K562 (cell line): ENCODE measurements around the gene CA7. TPM values are rescaled to one million over a fixed set of nuclear protein-coding genes. Genes with fewer than 3 reads are reported as not detected.

Experiments
- BDP1 ChIP-seq: IDR thresholded peaks from 3 replicates; pipeline ENCODE4 v1.6.1; 2011; ENCODE audit not compliant: insufficient read length, insufficient read depth
- E2F6 ChIP-seq, 2 experiments: IDR thresholded peaks; 2 replicates each; pipeline ENCODE4 v1.6.1; 2011; ENCODE audit warnings: borderline replicate concordance in 1 of 2, control low read depth in 1 of 2, low read depth in 1 of 2, low read length in 1 of 2, mild to moderate bottlenecking in 1 of 2, mixed read lengths in 1 of 2, moderate library complexity in 1 of 2; ENCODE audit not compliant: insufficient read depth in 1 of 2, insufficient read length in 1 of 2, poor library complexity in 1 of 2, severe bottlenecking in 1 of 2; ENCODE audit errors: extremely low read depth in 1 of 2
- ELF4 ChIP-seq: fragments of 450-650 bp; formaldehyde crosslinking; IDR thresholded peaks from 2 replicates; pipeline ENCODE4 v1.4.0; 2022; ENCODE audit warnings: missing genetic modification characterization
- HDGF ChIP-seq: fragments of 450-650 bp; IDR thresholded peaks from 2 replicates; pipeline ENCODE4 v1.6.1; 2016
- KLF13 ChIP-seq: fragments of 450-650 bp; IDR thresholded peaks from 2 replicates; pipeline ENCODE4 v1.6.1; 2016; ENCODE audit warnings: missing genetic modification characterization, low read depth, mild to moderate bottlenecking, missing compliant biosample characterization, moderate library complexity, borderline replicate concordance
- MYC ChIP-seq, 2 experiments: fragments of 250-450 bp in 1 of 2; sonication (Bioruptor Pico) in 1 of 2; IDR thresholded peaks; 2 replicates each; pipeline versions ENCODE4 v1.5.1 to v1.6.1; 2012 to 2021; ENCODE audit warnings: low read depth in 2 of 2, borderline replicate concordance in 1 of 2, improper control_type of control experiment in 1 of 2, low read length in 1 of 2, mild to moderate bottlenecking in 1 of 2, moderate library complexity in 1 of 2
- SMAD3 ChIP-seq: fragments of 450-650 bp; formaldehyde crosslinking; conservative IDR thresholded peaks from 2 replicates; pipeline ENCODE4 v1.4.0; 2020; ENCODE audit warnings: mild to moderate bottlenecking
- ZNF668 ChIP-seq: fragments of 250-450 bp; sonication (Bioruptor Pico); IDR thresholded peaks from 2 replicates; pipeline ENCODE4 v1.8.0; 2022; ENCODE audit warnings: mild to moderate bottlenecking, inconsistent platforms
- ZNF77 ChIP-seq: fragments of 250-450 bp; sonication (Bioruptor Pico); IDR thresholded peaks from 2 replicates; pipeline ENCODE4 v1.5.0; 2020
- polyA plus RNA-seq, 8 experiments: library from polyadenylated mRNA; depleted of rRNA in 4 of 8; stranded (reverse) in 5 of 8; unstranded in 3 of 8; fragments of >200 nt; fragmentation: Nextera tagmentation in 2 of 8; fragmentation: Illumina TruSeq in 1 of 8; extraction: Ambion mirVana in 2 of 8; extraction: Trizol in 1 of 8; gene quantifications; 2 replicates each; pipeline versions ENCODE4 v1.2.1 to v1.2.3, GENCODE V29; 2011 to 2014; ENCODE audit warnings: inconsistent platforms in 1 of 8, missing spikeins in 1 of 8
- total RNA-seq, 7 experiments: library from RNA; depleted of rRNA in 6 of 7; stranded (reverse); fragments of >200 nt in 6 of 7; fragmentation: Illumina TruSeq in 2 of 7; extraction: Trizol in 2 of 7; gene quantifications; 2 replicates each; pipeline versions ENCODE4 v1.2.1 to v1.2.3, GENCODE V29; 2011 to 2021; ENCODE audit warnings: low replicate concordance in 1 of 7

Gene CA7
- total and polyA plus RNA-seq, 9 of the 15 experiments (the other 6 are each of a cell fraction or from before 2014, with no cell fraction given), result 0.03 to 0.07 (median 0.05) TPM; not detected in 5

- TF ChIP-seq SMAD3 (CRISPR knock-in tag), result no peak
- peak; percentile 64; the same call in 1 of the 2 replicates for TF ChIP-seq HDGF
- TF ChIP-seq MYC (IDR thresholded peaks at IDR 0.05; ENCODE audit: low read depth, low read length), result no peak
- TF ChIP-seq MYC (CRISPR knock-in tag; IDR thresholded peaks at IDR 0.05; ENCODE audit: borderline replicate concordance, low read depth), result no peak
- TF ChIP-seq BDP1, result no peak
- TF ChIP-seq KLF13 (tag), result no peak
- 0 out of 2 replicates have a peak, but pooled peaks have one; percentile 54 for TF ChIP-seq ELF4
- no peak for TF ChIP-seq E2F6 (IDR thresholded peaks at IDR 0.05; ENCODE audit: borderline replicate concordance in 1 of 2, extremely low read depth in 1 of 2, insufficient read depth in 1 of 2, insufficient read length in 1 of 2, low read depth in 1 of 2, low read length in 1 of 2, poor library complexity in 1 of 2, severe bottlenecking in 1 of 2)
- no peak for TF ChIP-seq ZNF77
- TF ChIP-seq ZNF668 (CRISPR knock-in tag), result no peak
Measured at GRCh38 chr16:66900721-66901441, 56.7 kb downstream of the CA7 start (continued).
